Adrenal gland (tissue), 5 donors: Measurements from ENCODE around the gene KIAA1191.

Experiments used
- CTCF ChIP-seq, 6 experiments: fragments of 450-650 bp in 4 of 6; fragments of 200-600 bp in 2 of 6; sonication (generic) in 1 of 6; IDR thresholded peaks; 1 replicate in 5 of 6; 2 replicates in 1 of 6; pipeline versions ENCODE4 v1.5.1 to v1.8.0; 2016 to 2021; ENCODE audit warnings: antibody characterized with exemption in 6 of 6, mild to moderate bottlenecking in 2 of 6, moderate library complexity in 1 of 6
- POLR2A ChIP-seq, 2 donors: fragments of 450-650 bp; IDR thresholded peaks; one replicate each; pipeline ENCODE4 v1.6.1; 2017; ENCODE audit warnings: antibody characterized with exemption in 2 of 2, mild to moderate bottlenecking in 2 of 2, moderate library complexity in 1 of 2
- donor health status: DM: no; HTN: no; CAD: no.

GRCh38 chr5:176361437-176362232 is at the start of gene KIAA1191:
- TF ChIP-seq CTCF (IDR thresholded peaks at IDR 0.05) = no peak
- TF ChIP-seq POLR2A (IDR thresholded peaks at IDR 0.05) = peak; percentile 84 to 91
